HPDE6-E6E7 (cell line): ENCODE data around the gene SLC4A7.

ENCODE experiments used
- DNase-seq: peaks from one replicate; pipeline ENCODE4 v3.0.0; 2011; ENCODE audit warnings: missing footprints; ENCODE audit errors: extremely low spot score

The SLC4A7 gene

DNA sequence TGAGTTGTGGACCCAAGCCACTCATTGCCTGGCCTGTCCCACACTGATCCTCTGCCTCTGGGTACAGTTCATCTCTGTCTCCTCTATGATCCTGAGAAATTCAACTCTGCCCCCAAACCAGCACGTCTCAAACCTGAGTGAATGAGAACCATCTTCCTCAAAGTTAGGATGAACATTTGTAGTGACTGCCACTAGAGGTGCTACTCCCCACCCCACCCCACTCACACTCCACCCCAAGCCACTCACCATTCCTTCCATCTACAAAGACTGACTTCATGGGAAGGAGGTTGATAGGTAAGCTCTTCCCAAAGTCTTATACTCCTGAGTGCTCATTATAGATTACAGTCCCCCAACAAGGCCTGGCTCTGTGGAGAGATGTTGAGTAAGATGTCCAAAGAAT lies 158.8 kb downstream of the SLC4A7 start:
- no peak for DNase-seq

DNA sequence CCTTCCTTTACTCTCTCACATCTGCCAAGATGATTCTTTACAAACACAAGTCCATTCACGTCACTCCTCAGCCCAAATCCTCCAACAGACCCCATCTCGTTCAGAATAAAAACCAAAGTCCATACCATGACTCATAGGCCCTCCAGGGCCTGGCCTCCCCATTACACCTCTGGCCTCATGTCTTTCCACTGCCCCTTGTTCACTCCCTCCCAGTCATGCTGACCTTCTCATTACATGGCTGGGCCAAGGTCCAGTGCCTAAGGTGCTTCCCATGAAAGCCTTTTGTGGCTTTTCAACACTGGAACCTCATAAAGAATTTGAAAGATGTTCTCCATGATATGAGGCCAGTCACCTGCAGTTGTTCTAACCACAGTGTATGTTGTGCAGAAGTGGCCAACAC lies 159.5 kb downstream of the SLC4A7 start:
- no peak for DNase-seq

DNA sequence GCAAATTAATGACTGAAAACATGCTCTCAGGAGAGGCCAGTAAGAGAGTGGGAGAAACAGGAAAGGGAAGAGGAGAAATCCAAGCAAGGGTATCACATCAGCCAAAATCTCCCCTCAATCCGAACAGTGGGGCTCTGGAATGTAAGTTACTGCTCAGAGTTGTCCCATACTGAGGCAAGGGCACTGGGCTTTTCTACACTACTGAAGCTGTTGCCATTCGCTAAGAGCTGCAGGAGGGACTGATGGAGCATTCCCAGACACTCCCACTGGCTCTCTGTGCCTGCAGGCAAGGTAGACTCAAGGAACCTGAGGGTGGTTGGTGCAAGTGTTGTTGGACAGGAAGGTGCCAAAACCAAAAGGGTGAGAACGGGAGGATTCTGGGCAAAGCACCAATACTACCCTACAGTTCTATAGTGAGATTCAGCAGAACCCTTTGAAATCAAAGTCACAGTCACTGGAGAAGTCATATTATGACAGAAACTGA lies 161.1 kb downstream of the SLC4A7 start:
- no peak for DNase-seq
